ENCODE data around the gene FYB2.

DNA sequence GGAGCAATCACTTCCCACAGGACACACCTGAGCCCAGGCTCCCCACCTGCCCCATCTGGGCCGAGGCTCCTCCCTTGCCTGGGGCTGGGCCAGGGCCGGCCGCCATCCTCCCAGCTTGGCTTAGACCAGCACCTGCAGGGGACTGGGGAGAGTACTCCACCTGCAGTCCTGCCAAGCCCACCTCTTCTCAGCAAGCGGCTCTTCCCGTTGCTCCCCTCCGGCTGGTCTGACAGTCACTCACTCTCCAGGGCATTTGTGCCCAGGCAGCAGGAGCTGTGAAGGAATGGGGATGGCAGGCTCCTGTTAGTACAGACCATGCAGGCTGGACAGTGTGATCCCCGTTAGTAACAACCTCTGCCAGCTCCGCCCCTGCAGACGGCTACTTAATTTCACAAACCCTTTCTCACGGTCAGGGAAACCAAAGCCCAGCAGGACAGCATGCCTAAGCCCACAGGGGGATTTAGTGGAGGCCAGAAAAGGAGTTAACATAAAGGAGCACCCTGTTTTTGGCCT is at the start of gene FYB2:
- TF ChIP-seq, protein P1, sequence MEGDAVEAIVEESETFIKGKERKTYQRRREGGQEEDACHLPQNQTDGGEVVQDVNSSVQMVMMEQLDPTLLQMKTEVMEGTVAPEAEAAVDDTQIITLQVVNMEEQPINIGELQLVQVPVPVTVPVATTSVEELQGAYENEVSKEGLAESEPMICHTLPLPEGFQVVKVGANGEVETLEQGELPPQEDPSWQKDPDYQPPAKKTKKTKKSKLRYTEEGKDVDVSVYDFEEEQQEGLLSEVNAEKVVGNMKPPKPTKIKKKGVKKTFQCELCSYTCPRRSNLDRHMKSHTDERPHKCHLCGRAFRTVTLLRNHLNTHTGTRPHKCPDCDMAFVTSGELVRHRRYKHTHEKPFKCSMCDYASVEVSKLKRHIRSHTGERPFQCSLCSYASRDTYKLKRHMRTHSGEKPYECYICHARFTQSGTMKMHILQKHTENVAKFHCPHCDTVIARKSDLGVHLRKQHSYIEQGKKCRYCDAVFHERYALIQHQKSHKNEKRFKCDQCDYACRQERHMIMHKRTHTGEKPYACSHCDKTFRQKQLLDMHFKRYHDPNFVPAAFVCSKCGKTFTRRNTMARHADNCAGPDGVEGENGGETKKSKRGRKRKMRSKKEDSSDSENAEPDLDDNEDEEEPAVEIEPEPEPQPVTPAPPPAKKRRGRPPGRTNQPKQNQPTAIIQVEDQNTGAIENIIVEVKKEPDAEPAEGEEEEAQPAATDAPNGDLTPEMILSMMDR (IDR thresholded peaks at IDR 0.05), result no peak
- TF ChIP-seq POLR2A (IDR thresholded peaks at IDR 0.05), result no peak
